HEK293 (cell line): ENCODE results near the gene ACAA2.
A peak's percentile ranks its signal among the peaks of the same experiment; 100 is the strongest.

Source experiments
- GLI2 ChIP-seq: fragments of 450-650 bp; formaldehyde crosslinking; IDR thresholded peaks from 2 replicates; pipeline ENCODE4; 2017; ENCODE audit warnings: missing biosample characterization, missing genetic modification characterization, low read depth, borderline replicate concordance
- KLF1 ChIP-seq: fragments of 450-650 bp; formaldehyde crosslinking; IDR thresholded peaks from 2 replicates; pipeline ENCODE4 v1.5.1; 2016; ENCODE audit warnings: missing biosample characterization, missing genetic modification characterization
- REPIN1 ChIP-seq: fragments of 450-650 bp; formaldehyde crosslinking; IDR thresholded peaks from 2 replicates; pipeline ENCODE4 v1.5.1; 2017; ENCODE audit warnings: missing biosample characterization, missing genetic modification characterization, low read depth
- TRIM28 ChIP-seq: IDR thresholded peaks from 2 replicates; pipeline ENCODE4 v1.6.1; 2011; ENCODE audit warnings: low read length, control low read depth, borderline replicate concordance
- YY1 ChIP-seq: fragments of 450-650 bp; formaldehyde crosslinking; IDR thresholded peaks from 2 replicates; pipeline ENCODE4 v1.5.1; 2018; ENCODE audit warnings: missing biosample characterization, missing genetic modification characterization
- ZBTB1 ChIP-seq: fragments of 450-650 bp; formaldehyde crosslinking; IDR thresholded peaks from 2 replicates; pipeline ENCODE4 v1.5.1; 2016; ENCODE audit warnings: missing biosample characterization, missing genetic modification characterization
- ZBTB17 ChIP-seq: fragments of 450-650 bp; formaldehyde crosslinking; IDR thresholded peaks from 2 replicates; pipeline ENCODE4 v1.5.1; 2016; ENCODE audit warnings: missing biosample characterization, missing genetic modification characterization
- ZBTB7A ChIP-seq: fragments of 450-650 bp; formaldehyde crosslinking; IDR thresholded peaks from 2 replicates; pipeline ENCODE4 v1.5.1; 2016; ENCODE audit warnings: low read depth, missing biosample characterization, missing genetic modification characterization
- ZEB2 ChIP-seq: fragments of 450-650 bp; formaldehyde crosslinking; IDR thresholded peaks from 2 replicates; pipeline ENCODE4 v1.5.1; 2016; ENCODE audit warnings: missing biosample characterization, missing genetic modification characterization
- ZIC2 ChIP-seq: fragments of 450-650 bp; formaldehyde crosslinking; IDR thresholded peaks from 2 replicates; pipeline ENCODE4 v1.5.1; 2016; ENCODE audit warnings: missing biosample characterization, missing genetic modification characterization
- ZNF23 ChIP-seq: fragments of 450-650 bp; formaldehyde crosslinking; IDR thresholded peaks from 2 replicates; pipeline ENCODE4 v1.5.1; 2016; ENCODE audit warnings: missing biosample characterization, missing genetic modification characterization, borderline replicate concordance
- ZNF248 ChIP-seq: fragments of 450-650 bp; formaldehyde crosslinking; IDR thresholded peaks from 2 replicates; pipeline ENCODE4 v1.5.1; 2017; ENCODE audit warnings: missing biosample characterization, missing genetic modification characterization
- ZNF302 ChIP-seq: fragments of 450-650 bp; formaldehyde crosslinking; IDR thresholded peaks from 2 replicates; pipeline ENCODE4 v1.5.1; 2016; ENCODE audit warnings: missing biosample characterization, missing genetic modification characterization, low read depth
- ZNF350 ChIP-seq: fragments of 450-650 bp; formaldehyde crosslinking; IDR thresholded peaks from 2 replicates; pipeline ENCODE4 v1.5.0; 2017; ENCODE audit warnings: missing biosample characterization, mild to moderate bottlenecking, missing genetic modification characterization
- ZNF426 ChIP-seq: fragments of 450-650 bp; formaldehyde crosslinking; IDR thresholded peaks from 2 replicates; pipeline ENCODE4 v1.5.1; 2017; ENCODE audit warnings: missing biosample characterization, missing genetic modification characterization, mild to moderate bottlenecking, inconsistent platforms, moderate library complexity
- ZNF510 ChIP-seq: fragments of 450-650 bp; formaldehyde crosslinking; IDR thresholded peaks from 2 replicates; pipeline ENCODE4 v1.5.1; 2018; ENCODE audit warnings: mild to moderate bottlenecking, missing genetic modification characterization, missing biosample characterization; ENCODE audit not compliant: insufficient replicate concordance
- ZNF549 ChIP-seq: fragments of 450-650 bp; IDR thresholded peaks from 2 replicates; pipeline ENCODE4 v1.5.1; 2018; ENCODE audit warnings: missing biosample characterization, missing genetic modification characterization, mild to moderate bottlenecking, inconsistent platforms, moderate library complexity
- ZNF555 ChIP-seq: fragments of 450-650 bp; formaldehyde crosslinking; conservative IDR thresholded peaks from 2 replicates; pipeline ENCODE4 v1.5.1; 2017; ENCODE audit warnings: missing biosample characterization, mild to moderate bottlenecking, missing genetic modification characterization, inconsistent platforms
- ZNF560 ChIP-seq: fragments of 450-650 bp; formaldehyde crosslinking; IDR thresholded peaks from 2 replicates; pipeline ENCODE4 v1.5.1; 2017; ENCODE audit warnings: missing biosample characterization, missing genetic modification characterization, borderline replicate concordance
- ZNF610 ChIP-seq: fragments of 450-650 bp; formaldehyde crosslinking; IDR thresholded peaks from 2 replicates; pipeline ENCODE4 v1.5.1; 2016; ENCODE audit warnings: missing biosample characterization, missing genetic modification characterization, borderline replicate concordance
- ZNF623 ChIP-seq: fragments of 450-650 bp; formaldehyde crosslinking; IDR thresholded peaks from 2 replicates; pipeline ENCODE4 v1.5.1; 2016; ENCODE audit warnings: missing biosample characterization, missing genetic modification characterization
- ZNF629 ChIP-seq: fragments of 450-650 bp; formaldehyde crosslinking; IDR thresholded peaks from 2 replicates; pipeline ENCODE4 v1.5.1; 2017; ENCODE audit warnings: missing biosample characterization, missing genetic modification characterization
- TF ChIP-seq, protein P1 (sequence below): fragments of 450-650 bp; formaldehyde crosslinking; IDR thresholded peaks from 2 replicates; pipeline ENCODE4 v1.5.1; 2016; ENCODE audit warnings: missing biosample characterization, missing genetic modification characterization
- TF ChIP-seq, protein P2 (sequence below): fragments of 450-650 bp; IDR thresholded peaks from 2 replicates; pipeline ENCODE4 v1.5.1; 2018; ENCODE audit warnings: missing biosample characterization, mild to moderate bottlenecking, missing genetic modification characterization
- TF ChIP-seq, protein P3 (sequence below): fragments of 450-650 bp; formaldehyde crosslinking; conservative IDR thresholded peaks from 2 replicates; pipeline ENCODE4 v1.5.1; 2016; ENCODE audit warnings: low read depth, missing biosample characterization, missing genetic modification characterization
- TF ChIP-seq, protein P4 (sequence below): fragments of 450-650 bp; formaldehyde crosslinking; IDR thresholded peaks from 2 replicates; pipeline ENCODE4 v1.5.1; 2016; ENCODE audit warnings: missing biosample characterization, missing genetic modification characterization
- TF ChIP-seq, protein P5 (sequence below): fragments of 450-650 bp; formaldehyde crosslinking; IDR thresholded peaks from 2 replicates; pipeline ENCODE4 v1.5.1; 2017; ENCODE audit warnings: missing biosample characterization, missing genetic modification characterization

ACAA2 gene

DNA sequence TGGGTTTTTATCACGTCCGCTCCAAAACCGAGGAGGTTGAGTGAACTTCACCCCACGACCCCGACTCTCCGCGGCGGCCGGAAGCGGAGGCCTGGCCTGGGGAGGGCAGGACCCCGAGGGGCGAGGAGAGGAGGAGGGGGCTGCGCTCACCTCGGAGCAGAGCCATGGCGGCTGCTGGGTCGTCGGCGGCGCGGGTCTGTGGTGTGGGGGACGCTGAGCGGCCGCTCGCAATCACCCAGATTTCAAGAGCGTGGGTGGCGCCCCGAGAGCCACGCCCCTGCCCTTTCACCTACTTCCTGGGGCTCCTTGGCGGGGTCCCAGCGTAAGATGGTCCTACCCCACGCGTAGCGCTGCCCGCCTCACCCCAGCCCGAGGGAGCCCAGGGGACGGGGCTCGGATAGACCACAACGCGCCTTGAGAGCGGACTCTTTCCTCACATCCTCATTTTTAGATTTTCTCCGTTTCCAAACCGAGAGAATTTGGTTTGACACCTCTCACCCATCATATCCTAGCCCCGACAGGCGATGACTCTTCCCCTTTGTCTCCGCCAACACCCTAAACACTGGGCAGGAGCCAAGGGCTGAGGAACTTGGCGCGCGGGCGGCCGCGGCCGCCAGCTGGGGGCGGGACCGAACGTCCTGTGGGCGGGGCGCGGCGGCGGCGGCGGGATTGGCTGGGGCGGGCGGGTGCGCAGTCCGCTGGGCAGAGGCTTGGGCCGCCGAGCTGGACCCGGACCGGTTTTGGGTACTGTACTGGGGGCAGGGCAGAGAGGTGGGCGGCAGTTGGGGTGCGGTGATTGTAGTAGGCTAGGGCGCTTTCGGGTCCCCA lies at the start of gene ACAA2 (continued):
- TF ChIP-seq ZNF560 (tag by site-specific recombination) (no peak), ZBTB17 (tag by site-specific recombination) (peak; percentile 37; the same call in 1 of the 2 replicates), ZNF510 (tag by site-specific recombination) (no peak), ZNF629 (tag by site-specific recombination) (peak; percentile 59), TRIM28 (no peak), ZBTB7A (tag by site-specific recombination) (peak; percentile 76; the same call in 1 of the 2 replicates), ZNF302 (tag by site-specific recombination) (peak; percentile 4; the same call in 1 of the 2 replicates), ZNF350 (tag by site-specific recombination) (no peak), ZIC2 (peak; percentile 44; the same call in 1 of the 2 replicates), ZNF549 (tag by site-specific recombination) (no peak), ZNF426 (no peak), YY1 (tag by site-specific recombination) (peak; percentile 63), GLI2 (tag by site-specific recombination) (no peak), ZNF555 (tag by site-specific recombination) (no peak), ZBTB1 (tag by site-specific recombination) (no peak), ZNF610 (peak; percentile 92), ZEB2 (tag by site-specific recombination) (peak; percentile 92), ZNF623 (tag by site-specific recombination) (0 out of 2 replicates have a peak, but pooled peaks have one; percentile 16), KLF1 (peak; percentile 97), ZNF248 (tag by site-specific recombination) (no peak), REPIN1 (tag by site-specific recombination) (no peak), ZNF23 (tag by site-specific recombination) (no peak)
- TF ChIP-seq, protein P1, sequence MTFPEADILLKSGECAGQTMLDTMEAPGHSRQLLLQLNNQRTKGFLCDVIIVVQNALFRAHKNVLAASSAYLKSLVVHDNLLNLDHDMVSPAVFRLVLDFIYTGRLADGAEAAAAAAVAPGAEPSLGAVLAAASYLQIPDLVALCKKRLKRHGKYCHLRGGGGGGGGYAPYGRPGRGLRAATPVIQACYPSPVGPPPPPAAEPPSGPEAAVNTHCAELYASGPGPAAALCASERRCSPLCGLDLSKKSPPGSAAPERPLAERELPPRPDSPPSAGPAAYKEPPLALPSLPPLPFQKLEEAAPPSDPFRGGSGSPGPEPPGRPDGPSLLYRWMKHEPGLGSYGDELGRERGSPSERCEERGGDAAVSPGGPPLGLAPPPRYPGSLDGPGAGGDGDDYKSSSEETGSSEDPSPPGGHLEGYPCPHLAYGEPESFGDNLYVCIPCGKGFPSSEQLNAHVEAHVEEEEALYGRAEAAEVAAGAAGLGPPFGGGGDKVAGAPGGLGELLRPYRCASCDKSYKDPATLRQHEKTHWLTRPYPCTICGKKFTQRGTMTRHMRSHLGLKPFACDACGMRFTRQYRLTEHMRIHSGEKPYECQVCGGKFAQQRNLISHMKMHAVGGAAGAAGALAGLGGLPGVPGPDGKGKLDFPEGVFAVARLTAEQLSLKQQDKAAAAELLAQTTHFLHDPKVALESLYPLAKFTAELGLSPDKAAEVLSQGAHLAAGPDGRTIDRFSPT (tag by site-specific recombination) = peak; percentile 82
- TF ChIP-seq, protein P2, sequence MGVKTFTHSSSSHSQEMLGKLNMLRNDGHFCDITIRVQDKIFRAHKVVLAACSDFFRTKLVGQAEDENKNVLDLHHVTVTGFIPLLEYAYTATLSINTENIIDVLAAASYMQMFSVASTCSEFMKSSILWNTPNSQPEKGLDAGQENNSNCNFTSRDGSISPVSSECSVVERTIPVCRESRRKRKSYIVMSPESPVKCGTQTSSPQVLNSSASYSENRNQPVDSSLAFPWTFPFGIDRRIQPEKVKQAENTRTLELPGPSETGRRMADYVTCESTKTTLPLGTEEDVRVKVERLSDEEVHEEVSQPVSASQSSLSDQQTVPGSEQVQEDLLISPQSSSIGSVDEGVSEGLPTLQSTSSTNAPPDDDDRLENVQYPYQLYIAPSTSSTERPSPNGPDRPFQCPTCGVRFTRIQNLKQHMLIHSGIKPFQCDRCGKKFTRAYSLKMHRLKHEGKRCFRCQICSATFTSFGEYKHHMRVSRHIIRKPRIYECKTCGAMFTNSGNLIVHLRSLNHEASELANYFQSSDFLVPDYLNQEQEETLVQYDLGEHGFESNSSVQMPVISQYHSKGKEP = no peak
- TF ChIP-seq, protein P3, sequence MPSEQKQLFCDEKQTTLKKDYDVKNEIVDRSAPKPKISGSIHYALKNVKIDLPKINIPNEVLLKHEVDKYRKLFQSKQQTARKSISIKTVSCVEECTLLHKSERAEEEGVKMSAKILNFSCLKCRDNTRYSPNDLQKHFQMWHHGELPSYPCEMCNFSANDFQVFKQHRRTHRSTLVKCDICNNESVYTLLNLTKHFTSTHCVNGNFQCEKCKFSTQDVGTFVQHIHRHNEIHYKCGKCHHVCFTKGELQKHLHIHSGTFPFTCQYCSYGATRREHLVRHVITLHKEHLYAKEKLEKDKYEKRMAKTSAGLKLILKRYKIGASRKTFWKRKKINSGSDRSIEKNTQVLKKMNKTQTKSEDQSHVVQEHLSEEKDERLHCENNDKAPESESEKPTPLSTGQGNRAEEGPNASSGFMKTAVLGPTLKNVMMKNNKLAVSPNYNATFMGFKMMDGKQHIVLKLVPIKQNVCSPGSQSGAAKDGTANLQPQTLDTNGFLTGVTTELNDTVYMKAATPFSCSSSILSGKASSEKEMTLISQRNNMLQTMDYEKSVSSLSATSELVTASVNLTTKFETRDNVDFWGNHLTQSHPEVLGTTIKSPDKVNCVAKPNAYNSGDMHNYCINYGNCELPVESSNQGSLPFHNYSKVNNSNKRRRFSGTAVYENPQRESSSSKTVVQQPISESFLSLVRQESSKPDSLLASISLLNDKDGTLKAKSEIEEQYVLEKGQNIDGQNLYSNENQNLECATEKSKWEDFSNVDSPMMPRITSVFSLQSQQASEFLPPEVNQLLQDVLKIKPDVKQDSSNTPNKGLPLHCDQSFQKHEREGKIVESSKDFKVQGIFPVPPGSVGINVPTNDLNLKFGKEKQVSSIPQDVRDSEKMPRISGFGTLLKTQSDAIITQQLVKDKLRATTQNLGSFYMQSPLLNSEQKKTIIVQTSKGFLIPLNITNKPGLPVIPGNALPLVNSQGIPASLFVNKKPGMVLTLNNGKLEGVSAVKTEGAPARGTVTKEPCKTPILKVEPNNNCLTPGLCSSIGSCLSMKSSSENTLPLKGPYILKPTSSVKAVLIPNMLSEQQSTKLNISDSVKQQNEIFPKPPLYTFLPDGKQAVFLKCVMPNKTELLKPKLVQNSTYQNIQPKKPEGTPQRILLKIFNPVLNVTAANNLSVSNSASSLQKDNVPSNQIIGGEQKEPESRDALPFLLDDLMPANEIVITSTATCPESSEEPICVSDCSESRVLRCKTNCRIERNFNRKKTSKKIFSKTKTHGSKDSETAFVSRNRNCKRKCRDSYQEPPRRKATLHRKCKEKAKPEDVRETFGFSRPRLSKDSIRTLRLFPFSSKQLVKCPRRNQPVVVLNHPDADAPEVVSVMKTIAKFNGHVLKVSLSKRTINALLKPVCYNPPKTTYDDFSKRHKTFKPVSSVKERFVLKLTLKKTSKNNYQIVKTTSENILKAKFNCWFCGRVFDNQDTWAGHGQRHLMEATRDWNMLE = no peak
- TF ChIP-seq, protein P4, sequence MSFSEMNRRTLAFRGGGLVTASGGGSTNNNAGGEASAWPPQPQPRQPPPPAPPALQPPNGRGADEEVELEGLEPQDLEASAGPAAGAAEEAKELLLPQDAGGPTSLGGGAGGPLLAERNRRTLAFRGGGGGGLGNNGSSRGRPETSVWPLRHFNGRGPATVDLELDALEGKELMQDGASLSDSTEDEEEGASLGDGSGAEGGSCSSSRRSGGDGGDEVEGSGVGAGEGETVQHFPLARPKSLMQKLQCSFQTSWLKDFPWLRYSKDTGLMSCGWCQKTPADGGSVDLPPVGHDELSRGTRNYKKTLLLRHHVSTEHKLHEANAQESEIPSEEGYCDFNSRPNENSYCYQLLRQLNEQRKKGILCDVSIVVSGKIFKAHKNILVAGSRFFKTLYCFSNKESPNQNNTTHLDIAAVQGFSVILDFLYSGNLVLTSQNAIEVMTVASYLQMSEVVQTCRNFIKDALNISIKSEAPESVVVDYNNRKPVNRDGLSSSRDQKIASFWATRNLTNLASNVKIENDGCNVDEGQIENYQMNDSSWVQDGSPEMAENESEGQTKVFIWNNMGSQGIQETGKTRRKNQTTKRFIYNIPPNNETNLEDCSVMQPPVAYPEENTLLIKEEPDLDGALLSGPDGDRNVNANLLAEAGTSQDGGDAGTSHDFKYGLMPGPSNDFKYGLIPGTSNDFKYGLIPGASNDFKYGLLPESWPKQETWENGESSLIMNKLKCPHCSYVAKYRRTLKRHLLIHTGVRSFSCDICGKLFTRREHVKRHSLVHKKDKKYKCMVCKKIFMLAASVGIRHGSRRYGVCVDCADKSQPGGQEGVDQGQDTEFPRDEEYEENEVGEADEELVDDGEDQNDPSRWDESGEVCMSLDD = peak; percentile 97
- TF ChIP-seq, protein P5, sequence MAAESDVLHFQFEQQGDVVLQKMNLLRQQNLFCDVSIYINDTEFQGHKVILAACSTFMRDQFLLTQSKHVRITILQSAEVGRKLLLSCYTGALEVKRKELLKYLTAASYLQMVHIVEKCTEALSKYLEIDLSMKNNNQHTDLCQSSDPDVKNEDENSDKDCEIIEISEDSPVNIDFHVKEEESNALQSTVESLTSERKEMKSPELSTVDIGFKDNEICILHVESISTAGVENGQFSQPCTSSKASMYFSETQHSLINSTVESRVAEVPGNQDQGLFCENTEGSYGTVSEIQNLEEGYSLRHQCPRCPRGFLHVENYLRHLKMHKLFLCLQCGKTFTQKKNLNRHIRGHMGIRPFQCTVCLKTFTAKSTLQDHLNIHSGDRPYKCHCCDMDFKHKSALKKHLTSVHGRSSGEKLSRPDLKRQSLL = no peak
